HG03095 (cell line): ENCODE measurements around the gene ETDC.

ENCODE experiments used
- ATAC-seq: cut with Tn5 transposase; IDR thresholded peaks from one replicate; pipeline ENCODE4 v1.9.1; 2021; ENCODE audit warnings: moderate library complexity; ENCODE audit not compliant: unreplicated experiment

The ETDC gene

DNA sequence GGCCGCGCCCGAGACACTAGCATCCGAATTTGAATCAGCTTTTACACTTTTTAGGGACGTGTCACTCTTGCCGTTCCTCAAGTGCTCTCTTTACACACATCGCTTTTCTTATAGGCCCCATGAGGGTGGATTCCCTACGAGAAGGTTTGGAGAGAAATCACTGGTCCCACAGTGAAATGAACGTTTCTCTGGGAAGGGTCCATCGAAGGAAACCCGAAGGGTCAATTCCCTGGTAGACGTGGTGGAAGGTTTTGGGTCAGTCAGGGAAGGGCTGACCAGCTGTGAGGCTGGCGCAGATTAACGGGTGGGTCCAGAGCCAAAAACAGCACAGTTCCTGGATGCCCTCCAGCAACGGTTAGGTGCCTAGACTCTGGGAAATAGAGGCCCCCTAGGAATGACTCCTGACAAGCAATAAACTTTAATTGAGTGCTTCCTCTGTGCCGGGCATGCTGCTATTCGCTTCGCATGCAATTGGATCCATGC is 35.9 kb downstream of the ETDC start:
- ATAC-seq, result no peak

- no peak for ATAC-seq
Observed at GRCh38 chrX:135346975-135347374, 37.7 kb downstream of the ETDC start.

GRCh38 chrX:135347381-135348016 is 38.2 kb downstream of the ETDC start:
- ATAC-seq, result no peak

DNA sequence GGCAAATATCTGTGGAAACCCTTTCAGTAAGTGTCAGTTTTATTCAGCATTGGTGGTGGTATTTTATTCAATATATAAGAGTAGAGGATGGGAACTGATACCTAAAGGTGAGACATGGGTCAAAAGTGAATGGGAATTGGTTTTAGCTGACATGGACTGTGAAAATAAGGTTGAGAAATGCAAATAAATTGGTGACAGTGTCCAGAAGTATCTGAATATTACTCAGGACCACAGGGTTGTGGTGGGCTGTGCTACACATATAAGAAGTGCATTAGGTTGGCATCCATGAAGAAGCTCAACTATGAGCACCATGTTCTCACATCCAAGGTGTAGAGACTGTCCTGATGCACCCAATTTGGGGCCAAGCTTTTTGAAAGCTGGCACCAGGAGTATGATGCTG is 45.0 kb downstream of the ETDC start:
- no peak for ATAC-seq
